Stimulated activated CD4-positive, alpha-beta T cell treated with anti-CD3 and anti-CD28 coated beads, TNF-alpha, amount 100 ng/mL, for 4 hours (primary cell): Measurements from ENCODE around the gene TBK1.

ENCODE experiments used
- DNase-seq, 3 experiments: peaks; one replicate each; pipeline ENCODE4 v3.0.0-alpha.2; 2020; ENCODE audit warnings: low read depth in 3 of 3

TBK1 gene

DNA sequence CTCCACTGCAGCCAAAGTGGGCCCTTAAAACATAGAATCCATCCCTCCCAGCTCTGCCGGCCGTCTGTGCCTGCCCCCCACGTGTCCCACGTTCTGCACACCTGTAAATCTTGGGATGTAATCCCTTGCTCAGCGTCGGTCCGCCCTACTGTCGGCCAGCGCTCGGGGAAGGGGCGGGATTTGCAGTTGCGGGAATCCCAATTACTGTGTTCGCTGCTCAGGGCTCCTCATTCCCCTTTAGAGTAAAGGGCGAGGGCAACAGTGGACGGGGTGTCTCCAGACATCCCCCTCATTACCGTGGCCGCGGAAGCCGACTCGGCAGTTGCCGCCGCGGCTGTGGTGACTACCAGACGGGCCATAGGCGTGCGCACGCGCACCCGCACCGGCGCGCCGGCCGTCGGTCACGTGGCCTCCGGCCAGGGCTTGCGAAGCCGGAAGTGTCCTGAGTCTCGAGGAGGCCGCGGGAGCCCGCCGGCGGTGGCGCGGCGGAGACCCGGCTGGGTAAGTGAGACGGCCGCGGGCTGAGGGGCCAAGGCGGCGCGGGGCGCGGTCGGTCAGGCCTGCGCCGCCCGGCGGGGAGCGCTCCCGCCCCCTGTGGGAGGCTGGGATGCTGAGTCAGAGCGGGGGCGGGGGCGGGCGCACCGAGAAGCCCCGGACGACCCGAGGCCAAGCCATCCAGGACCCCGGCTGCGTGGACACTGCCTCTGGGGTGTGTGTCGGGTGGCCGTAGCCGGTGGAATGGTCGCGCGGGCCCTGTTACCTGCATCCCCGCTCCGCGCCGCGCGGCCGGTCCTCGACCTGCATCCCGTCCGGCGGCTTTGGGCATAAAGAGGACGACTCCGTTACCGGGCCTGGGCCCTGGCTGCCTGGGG is at the start of gene TBK1:
TSS of gene TBK1 (plus strand) at position 434 of the 872 bp plus-strand sequence. CDS start 3,751 bp downstream, outside the sequence.
- peak; percentile 29 to 57 (median 35) for DNase-seq

DNA sequence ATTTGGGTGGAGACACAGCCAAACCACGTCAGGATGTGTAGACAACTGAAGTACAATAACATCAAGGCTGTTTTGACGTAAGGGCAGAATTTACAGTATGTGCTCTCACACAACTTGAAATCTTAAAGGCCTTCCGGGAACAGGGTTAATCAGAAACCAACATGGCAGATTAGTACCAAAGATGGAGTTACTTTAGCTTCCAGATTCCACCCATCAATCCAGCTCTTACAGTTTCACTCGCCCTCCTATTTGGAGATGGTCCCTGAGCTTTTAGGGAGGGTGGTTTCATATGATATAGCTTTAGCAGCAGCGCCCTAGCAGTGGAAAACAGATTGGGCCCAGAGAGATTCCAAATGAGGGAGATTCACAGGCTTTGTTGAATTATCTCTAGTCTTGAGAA is 49.7 kb upstream of the TBK1 start:
- no peak for DNase-seq

DNA sequence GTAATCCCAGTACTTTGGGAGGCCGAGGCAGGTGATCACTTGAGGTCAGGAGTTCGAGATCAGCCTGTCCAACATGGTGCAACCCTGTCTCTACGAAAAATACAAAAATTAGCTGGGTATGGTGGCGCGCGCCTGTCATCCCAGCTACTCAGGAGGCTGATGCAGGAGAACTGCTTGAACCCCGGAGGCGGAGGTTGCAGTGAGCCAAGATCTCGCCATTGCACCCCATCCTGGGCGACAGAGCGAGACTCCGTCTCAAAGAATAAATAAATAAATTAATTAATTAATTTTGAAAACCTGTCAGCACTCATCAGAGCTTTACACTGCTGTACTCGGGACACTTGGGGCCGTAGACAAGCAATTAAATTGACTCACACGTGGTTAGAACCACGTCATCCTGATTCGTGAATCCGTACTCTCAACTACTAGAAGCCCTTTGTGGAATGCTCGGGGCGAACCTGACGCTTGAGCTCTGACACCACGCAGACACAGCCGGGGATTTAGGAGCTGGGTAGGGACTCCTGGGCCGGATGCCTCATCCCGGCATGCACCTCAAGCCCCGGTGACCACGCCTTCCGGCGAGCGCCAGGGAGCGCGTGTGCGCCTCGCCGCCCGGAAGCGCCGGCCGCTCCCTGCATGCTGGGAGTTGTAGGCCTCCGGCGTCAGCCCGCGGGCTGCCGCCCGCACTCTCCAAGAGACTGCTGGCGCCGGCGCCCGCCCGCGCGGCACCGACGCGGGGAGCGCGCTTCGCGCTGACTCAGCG is 48.0 kb upstream of the TBK1 start, which contains the start of gene XPOT:
TSS of gene XPOT (plus strand) at position 686 of the 763 bp plus-strand sequence. CDS start 5,644 bp downstream, outside the sequence.
- DNase-seq: peak; percentile 75 to 89 (median 89)

DNA sequence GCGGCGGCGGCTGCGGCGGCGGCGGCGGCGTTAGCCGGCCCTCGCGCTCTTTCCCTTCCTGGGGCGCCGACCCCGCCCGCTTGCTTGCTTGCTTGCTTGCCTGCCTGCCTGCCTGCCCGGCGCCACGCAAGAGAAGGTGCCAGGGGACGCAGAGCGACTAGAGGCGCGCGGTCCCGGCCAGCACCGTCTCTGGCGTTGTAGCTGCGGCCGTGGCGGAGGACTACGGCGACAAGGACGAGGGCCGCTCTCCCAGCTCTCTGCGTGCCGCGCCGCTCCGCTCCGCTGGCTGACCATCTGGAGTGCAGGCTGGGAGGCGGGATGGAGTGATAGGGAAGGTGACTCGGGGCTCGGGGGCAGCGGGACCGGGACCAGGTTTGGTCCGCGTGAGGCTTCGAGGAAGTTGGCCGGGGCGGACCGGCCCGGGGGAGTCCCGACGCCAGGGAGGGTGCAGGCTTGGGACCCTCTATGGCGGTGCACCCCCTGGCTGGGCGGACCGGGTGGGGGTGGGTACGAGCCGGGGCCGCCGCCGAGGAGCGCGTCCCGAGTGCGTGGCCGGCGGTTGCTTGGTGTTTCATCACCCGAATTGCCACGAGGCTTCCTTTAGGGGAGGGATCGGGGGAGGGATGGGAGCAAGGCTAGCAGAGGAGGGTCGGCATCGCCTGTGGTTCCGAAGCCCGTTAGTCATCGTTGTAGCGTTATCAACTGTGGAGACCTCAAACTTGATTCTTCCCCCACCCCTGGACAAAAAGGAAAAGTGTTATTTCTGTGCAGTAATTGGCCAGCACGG is 47.3 kb upstream of the TBK1 start:
- DNase-seq: peak; percentile 67 to 68 (median 68)

DNA sequence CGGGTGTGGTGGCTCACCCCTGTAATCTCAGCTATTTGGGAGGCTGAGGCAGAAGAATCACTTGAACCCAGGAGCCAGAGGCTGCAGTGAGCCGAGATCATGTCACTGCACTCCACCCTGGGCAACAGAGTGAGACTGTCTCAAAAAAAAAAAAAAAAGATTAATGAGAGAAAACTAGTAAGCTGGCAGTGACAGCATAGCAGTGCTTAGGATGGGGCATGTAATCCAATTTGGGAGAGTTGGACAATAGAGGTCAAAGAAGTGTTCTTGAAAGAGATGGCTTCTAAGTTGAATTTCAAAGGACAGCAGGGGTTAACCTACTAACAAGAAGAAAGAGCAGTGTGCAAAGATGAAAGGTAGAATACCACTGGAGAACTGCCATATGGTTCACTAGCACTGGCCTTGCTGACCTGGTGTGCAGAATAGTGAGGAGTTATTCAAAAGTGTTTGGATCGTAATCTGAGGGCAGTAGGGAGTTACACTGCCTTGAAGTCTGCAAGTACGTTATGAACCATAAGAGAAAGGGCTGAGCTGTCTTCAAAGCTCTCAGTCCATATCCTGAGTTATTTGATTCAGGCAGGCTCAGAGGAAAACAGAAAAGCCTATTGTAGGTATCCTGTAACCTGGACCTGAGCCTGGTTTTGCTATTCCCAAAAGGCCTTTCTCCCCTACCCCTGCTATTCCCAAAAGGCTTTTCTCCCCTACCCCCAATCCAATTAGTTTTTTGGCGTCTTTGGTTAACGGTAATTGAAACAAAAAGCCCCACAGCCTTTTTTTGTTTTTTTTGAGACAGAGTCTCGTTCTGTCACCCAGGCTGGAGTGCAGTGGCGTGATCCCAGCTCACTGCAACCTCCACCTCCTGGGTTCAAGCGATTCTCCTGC is 44.3 kb upstream of the TBK1 start:
- no peak for DNase-seq

DNA sequence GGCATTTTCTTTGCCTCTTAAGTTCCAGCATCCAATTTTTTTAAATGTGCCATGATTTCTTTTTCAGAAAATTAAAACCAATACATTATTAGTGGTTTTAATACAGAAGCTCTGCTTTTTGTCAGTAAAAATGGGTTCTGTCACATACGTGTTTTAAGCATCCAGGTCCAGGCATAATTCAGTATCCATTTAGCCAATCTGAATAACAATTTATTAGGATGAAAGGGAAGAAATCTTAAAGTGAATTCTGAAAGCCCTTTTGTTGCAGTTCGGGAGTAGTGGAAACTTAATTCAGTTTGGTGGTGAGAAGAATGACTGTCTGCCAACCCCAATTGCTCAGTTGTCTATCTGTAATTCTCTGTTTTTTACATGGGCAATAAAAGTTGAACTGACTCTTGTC is 40.5 kb upstream of the TBK1 start:
- DNase-seq: no peak

DNA sequence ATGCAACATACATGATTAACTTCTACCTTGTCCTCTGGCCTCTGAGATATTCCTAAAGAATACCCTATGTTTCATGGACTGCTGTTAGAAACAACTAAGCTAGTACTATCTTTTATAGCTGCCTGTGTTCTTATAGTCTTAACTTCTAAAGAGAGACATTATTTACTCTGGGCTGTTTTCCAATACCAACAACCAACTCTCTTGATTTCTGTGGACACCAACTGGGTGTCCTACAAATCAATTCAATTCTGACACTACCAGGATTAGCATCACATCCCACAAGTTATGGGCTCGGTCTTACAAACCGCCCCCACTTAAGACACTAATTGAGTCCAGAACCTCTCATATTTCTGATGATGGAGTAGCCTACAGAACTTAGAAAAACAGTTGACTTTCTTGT is 39.5 kb upstream of the TBK1 start:
- no peak for DNase-seq

DNA sequence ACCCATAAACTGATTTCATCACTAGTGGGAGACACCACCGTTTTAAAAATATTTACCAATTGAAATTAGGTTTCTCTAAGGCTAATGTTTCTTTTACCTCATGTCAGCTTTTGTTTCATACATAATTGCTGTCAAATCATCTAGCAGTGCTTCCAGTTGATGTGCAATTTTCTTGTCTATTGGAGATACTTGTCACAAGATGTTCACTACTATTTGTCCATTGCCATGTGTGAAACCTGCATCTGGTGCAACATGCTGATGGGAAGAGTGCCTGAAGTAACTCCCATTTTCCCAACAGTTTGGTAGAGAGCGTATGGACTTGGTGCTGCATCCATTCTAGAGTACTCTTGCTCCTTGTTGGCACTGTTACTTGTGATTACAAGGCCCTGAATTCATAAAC is 38.0 kb upstream of the TBK1 start:
- no peak for DNase-seq

DNA sequence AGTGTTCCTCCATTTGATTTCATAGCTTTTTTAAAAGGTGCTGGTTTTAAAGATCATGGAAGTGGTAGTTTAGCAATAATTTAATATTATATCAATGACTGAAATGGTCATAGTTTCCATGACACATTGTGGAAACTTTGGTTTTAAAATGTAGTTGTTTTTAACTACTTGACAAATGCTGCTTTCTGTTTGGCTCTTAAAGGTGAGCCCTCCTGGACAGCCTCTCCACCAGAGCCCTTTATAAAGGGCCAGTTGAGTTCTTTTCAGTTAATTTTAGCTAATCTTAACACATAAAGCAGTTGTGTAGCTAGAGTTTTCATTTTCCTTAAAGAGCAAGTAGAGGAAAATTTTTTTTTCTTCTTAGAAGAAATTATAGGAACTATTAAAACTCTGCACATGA is 33.7 kb upstream of the TBK1 start:
- no peak for DNase-seq

DNA sequence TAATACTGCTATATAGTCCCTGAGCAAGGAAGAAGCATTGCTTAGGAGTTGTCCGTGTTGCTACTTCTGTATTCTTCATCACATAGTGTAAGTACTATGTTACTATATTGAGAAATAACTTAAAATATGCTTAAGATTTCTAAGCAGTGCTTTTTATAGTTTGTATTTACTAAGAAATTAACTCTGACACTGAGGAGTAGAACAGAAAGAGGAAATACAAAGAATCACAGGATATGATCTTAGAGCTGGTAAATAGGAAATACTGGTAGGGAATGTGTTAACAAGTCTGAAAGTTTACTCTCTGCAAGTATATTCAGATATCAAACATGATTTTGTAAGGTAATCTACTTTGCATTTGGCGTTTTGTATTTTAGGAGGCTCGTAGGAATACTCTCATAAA is 32.2 kb upstream of the TBK1 start:
- DNase-seq: no peak

DNA sequence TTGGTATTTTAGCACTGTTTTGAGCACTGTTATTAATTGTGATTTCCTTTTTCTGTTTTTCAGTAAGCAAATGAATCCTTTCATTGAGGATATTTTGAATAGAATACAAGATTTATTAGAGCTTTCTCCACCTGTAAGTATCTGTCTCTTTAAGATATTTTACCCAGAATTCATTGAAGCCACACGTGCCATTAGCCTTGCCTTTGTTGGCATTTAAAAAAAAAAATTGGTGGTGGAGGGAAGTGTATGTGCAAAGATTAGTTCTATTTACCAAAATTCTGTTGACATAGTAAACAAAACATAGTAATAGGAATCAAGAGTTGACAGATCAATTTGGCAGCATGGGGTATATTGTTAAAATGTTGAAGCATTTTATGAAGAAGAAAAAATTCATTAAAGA is 23.9 kb upstream of the TBK1 start:
- no peak for DNase-seq

DNA sequence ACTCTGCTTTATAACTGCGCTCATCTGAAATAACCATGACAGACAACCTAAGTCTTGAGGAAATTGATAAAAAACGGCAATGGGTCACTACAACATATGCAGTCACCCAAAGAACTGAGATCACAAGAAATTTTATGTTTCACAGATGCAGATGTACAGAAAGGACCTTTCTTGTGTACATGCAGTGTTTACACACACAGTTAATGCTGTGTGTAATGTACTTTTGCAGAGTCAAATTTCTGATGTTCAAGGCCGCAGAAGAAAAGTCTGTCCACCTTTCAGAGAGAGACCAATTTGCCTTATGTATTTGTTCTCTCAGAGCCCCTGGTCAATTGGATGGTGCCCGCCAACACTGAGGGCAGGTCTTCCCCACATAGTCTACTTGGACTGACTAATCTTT is 23.0 kb upstream of the TBK1 start:
- DNase-seq: no peak

DNA sequence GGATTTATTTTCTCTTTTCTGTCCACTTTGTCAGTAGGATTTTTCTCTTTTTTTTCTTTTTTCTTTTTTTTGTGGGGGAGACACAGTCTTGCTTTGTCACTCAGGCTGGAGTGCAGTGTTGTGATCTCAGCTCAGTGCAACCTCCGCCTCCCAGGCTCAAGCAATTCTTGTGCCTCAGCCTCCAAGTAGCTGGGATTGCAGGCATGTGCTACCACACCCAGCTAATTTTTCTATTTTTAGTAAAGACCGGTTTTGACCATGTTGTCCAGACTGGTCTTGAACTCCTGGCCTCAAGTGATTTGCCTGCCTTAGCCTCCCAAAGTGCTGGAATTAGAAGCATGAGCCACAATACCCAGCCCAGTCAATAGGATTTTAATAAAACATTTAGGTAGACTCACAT is 21.0 kb upstream of the TBK1 start:
- DNase-seq: no peak

DNA sequence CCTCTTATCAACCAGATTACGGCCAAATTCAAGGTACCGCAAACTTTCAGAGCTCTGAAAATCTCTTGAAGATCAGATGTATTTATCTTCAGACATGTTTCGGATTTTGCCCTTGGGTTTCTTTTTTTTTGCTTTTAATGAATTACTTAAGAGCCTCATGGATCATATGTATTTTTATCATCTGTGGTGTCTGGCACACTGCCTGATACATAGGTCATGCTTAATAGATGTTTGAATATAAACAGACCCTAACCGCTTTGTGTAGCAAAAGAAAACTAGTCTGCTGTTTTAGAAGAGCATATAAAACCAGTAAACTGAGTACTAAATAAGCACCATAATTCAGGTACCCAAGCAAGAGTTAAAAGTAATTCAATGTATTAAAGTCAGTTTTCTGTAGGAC is 20.1 kb upstream of the TBK1 start:
- no peak for DNase-seq

DNA sequence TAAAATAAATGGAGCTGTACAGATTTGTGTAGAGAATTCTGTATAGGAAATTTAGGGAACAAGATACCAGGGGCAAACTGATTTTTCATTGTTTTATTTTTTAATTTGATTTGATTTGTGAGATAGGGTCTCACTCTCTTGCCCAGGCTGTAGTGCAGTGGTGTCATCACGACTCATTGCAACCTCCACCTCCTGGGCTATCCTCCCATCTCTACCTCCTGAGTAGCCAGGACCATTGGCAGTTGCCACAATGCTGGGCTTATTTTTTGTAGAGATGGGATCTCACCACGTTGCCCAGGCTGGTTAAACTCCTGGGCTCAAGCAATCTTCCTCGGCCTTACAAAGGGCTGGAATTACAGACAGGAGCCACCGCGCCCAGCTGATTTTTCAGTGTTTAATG is 18.0 kb upstream of the TBK1 start:
- DNase-seq: no peak

DNA sequence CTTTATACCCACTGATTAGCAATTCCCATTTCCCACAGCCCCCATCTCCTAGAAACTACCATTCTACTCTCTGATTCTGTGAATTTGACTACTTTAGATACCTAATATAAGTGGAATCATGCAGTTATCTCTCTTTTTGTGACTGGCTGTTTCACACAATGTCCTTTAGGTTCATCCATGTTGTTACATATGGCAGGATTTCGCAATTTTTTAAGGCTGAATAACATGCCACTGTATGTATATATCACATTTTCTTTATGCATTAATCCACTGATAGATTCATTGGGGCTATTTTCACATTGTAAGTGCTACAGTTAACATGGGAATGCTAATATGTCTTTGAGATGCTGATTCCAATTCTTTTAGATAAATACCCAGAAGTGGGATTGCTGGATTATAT is 11.8 kb upstream of the TBK1 start:
- no peak for DNase-seq

DNA sequence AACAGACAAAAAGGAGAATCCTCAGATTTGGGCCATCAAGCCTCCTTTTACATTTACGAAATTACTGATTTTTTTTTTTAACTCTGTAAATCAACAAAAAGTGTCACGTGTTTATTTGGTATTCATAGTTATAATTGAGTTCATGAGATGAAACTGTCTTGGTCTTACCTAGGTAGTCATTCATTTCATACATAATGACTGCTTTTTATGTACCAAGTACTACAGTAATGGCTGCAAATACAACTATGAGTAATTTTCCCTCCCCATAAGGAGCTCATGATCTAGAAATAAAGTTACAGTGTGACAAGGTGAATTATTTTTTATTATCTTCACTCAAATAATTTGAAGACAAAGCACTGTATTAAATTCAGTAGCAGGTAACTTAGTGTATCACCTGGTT is 6.4 kb upstream of the TBK1 start:
- no peak for DNase-seq

DNA sequence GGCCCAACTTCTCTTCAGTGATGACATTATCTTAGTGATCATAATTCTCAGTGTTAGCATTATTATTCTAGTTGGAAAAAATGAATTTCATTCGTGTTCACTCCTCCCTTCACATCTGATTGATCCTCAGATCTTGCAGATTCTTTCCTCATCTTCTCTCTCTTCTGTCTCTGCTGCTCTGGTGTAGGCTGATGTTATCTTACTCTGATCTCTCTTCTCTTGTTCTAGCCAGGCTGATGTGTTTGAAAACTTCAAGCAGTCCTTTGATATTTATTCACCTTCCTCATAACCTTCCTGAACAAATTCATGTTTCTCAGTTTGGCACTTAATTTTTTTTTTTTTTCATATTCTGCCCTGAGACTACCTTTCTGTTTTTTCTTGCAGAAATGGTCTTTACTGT is 5.6 kb upstream of the TBK1 start:
- no peak for DNase-seq

DNA sequence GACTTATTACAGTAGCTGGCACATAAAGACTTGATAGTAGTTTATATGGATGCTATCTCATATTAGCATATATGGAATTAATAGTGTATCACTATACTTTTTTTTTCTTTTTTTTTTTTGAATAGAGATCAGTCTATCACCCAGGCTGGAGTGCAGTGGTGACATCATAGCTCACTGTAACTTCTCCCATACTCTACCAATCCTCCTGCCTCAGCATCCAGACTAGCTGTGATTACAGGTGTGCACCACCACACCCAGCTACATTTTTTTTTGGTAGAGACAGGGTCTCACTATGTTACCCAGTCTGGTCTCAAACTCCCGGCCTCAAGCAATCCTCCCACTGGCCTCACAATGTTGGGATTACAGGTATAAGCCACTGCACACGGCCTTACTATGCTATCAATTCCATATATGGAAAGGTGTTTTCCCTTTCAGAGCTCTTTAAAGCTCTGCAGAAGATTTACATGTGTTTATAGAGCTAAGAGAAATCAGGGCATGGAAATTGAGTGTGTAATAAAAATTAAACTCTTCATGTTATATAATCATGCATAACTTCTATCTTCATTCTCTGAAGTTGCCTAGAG is 1.8 kb upstream of the TBK1 start:
- DNase-seq: no peak

DNA sequence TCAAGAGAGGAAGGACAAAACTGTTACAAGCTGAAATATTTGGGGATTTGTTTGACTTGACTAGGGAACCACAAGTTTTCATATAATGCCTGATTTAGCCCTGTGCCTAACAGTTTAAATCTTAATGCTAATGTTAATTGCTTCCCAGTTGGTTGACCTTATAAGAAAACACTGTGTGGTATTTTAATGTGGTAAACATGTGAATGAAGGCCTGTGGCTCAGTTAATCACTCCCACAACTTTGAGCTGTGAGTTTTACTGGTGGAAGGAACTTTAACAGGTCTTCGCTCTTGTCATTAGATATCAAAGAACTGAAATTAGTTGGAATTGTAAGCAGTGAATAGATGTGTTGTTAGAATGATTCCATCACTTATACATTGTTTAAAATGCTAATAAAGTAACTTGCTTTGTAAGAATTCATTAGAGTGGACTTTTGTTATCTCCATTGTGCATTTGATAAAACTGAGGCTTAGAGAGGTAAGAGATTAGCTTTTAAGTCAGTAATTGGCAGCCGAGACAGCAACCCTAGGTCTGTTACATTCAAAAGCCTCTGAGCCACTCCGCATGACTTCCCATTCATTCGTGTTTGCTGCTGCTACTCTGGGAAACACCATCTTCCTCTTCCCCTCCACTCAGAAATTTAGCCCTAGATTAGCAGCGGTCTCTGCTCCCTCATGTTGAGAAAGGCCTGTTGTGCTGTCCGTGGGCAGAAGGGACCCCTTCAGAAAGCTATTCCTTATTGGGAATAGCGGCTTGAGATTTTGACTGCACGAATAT is 1.0 kb upstream of the TBK1 start:
- DNase-seq: no peak
